HS-5 (cell line): ENCODE measurements around the gene TEPSIN.
"Not testable (repeated sequence)": the region's sequence is repeated elsewhere in the genome, so short reads cannot be mapped to it uniquely, and the experiment has no call there.

ENCODE experiments used
- DNase-seq: peaks from one replicate; pipeline ENCODE4 v3.0.0-alpha.2; 2012; ENCODE audit warnings: low read depth

The TEPSIN gene

DNA sequence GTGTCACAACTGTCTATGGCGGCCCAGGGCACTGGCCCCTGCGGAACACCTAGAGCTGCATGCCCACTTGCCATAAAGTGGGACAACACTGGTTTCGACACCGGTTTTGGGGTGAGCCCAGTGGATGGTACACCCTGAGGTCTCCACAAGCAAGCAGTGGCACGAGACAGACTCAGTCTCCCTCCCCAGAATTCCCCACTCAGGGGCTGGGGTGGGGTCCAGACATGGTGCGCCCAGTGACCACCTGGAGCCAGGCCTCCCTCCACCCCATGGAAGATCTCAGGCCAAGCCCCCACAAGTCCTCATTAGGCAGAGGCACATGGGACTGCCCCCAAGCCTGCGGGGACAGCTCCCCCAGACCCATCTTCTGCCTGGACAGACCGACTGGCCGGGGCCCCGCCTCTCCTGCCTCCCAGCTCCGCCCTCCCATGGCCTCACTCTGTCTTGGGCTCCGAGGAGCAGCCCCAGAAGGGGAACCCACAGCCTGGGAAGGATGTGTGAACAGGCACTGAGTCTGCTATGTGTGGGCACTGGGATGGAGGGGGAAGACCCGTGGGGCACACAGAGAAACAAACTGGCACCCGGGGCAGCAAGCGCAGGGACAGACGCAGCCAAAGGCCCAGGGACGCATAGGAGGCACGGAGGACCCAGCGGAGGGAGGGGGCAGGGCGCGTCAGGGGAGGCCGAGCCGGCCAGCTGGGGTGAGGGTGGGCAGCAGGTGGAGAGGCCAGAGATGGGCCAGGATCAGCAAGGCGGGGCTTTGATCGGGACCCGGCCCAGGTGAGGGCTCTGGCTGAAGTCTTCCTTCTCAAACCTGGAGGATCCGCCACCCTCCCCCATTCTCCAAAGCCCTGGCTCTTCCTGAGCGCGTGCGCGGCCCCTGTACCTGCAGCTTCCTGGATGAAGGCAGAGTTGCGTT is 2.8 kb downstream of the TEPSIN start:
- DNase-seq = no peak

DNA sequence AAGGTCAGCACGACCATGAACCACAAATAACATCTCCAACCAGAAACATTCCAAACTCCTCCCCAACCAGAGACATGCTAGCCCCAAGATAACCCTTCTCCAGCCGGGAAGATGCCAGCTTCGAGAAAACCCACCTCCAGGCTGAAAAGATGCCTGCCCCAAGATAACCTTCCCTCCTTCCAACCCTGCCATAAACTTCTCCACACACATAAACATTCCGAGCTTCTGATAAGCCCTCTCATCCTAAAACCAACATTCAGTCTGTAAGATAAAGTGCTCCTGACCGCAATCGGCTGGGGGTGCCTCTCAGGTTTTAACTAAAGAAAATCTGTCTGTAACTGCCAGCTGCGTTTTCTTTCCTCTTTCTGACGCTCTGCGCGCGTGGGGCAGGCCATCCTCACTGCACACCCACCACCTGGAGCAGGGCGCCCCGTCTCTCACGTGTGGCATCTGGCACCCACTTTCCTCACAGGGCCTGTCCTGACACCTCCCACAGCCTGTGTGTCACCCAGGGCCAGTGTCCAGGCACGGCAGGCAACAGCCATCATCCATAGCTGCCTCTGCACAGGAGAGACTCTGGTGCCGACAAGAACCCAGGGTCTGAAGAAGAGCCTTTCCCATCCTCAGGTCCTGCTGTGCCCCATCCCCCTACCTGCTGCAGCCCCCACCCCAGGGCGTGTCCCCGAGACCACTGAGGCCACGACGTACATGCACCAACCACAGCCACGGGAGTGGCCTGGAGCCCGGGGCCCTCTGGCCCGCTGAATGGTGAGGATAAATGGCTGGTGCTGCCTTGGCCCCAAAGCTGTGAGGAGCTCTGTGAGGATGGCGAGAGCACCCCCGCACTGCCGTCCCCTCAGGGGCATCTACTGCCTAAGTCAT is 3.7 kb downstream of the TEPSIN start:
- no peak for DNase-seq

DNA sequence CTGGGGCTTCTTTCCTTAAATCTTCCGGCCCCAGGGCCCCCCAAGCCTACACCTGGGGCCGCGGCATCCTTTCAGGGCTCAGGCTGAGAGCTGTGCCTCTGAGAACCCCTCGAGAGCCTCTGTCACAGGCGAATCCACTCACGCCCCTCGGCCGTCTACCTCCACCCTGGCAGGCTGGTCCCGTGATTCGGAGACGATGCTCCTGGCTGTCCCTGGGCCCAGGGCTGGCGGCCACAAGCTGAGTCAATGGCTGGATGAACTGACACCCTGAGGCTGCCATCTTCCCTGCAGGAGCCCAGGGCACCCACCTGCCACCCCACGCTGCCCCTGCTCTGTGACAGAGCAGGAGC is 4.4 kb downstream of the TEPSIN start:
- no peak for DNase-seq

- no peak for DNase-seq
Observed at GRCh38 chr17:81233811-81234505, 4.9 kb downstream of the TEPSIN start.

- no peak for DNase-seq
Observed at GRCh38 chr17:81233316-81233715, 5.5 kb downstream of the TEPSIN start.

- DNase-seq = no peak
Observed at GRCh38 chr17:81232616-81233241, 6.1 kb downstream of the TEPSIN start.

GRCh38 chr17:81231766-81232581 is 6.9 kb downstream of the TEPSIN start:
- DNase-seq = no peak

DNA sequence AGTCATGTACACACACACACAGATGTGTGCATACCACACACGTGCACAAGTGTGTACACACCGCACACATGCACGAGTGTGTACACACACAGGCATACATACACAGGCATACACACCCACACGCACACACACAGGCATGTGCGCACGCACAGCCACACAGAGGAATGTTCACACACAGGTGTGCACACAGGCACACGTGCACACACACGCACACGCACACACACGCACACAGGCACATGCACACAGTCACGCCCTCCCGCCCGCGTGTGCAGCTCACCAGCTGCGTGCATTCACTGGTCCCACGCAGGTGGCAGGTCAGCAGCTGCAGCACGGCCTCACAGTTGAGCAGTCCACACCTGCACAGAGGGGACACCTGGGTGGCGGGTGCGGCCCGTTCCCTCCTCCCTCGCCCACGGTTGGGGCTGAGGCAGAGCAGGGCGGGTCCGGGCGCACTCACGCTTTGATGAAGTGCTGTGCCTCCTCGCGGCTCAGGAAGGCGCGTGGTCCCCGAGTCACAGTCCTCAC is 7.7 kb downstream of the TEPSIN start:
- DNase-seq = no peak

- DNase-seq = no peak
Observed at GRCh38 chr17:81230043-81230820, 8.6 kb downstream of the TEPSIN start.

GRCh38 chr17:81229666-81229920 is 9.3 kb downstream of the TEPSIN start:
- no peak for DNase-seq

- no peak for DNase-seq
Observed at GRCh38 chr17:81228834-81229665, 9.8 kb downstream of the TEPSIN start.

GRCh38 chr17:81228420-81228819 is 10.4 kb downstream of the TEPSIN start:
- no peak for DNase-seq

GRCh38 chr17:81227630-81228029 is 11.2 kb downstream of the TEPSIN start:
- DNase-seq = not testable (repeated sequence)

- no peak for DNase-seq
Observed at GRCh38 chr17:81223762-81224130, 15.1 kb downstream of the TEPSIN start.

DNA sequence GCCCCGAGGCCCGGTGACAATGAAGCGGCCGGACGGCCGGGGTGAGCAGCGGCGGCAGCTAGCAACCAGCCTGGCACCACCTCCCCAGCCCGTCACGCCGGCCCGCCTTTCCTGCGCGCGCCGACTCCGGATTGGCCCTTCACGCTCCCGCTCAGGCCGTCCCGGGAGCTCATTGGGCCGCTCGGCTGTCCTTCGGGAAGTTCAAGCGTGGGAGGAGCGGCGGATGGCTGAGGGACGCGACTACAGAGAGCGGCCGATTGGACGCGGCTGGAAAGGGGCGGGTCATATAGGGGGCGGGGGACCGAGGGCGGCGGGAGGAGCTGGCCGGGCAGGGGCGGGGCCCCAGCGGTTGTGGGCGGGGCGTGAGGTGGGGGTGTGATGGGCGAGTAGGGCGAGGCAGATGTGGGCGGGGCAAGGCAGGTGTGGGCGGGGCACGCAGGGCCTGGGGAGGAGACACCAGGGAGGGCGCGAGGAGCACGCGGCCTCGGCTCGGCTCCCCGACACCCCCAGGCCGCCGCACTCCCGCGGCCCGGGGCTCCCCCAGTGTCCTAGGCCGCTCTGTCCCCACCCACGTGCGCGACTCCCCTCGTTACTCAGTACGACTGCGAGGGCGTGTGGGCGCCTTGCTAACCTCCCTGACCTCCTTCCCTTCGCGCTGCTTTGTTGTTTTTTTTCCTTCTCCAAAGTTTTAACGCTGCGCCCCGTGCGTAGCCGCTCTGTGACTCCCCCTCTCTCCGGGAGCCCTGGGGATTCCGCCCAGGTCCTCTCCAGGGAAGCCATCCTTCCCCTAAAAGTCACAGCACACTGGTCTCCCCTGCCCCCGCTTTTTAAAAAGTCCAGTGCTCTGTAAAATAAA is 15.7 kb downstream of the TEPSIN start, which contains the start of gene CEP131:
Gene CEP131, minus strand, starts transcription at position 60 of the 856 bp plus-strand sequence. CDS start 2,909 bp downstream, outside the sequence.
- peak; percentile 80 for DNase-seq

GRCh38 chr17:81222620-81222905 is 16.3 kb downstream of the TEPSIN start:
- no peak for DNase-seq

DNA sequence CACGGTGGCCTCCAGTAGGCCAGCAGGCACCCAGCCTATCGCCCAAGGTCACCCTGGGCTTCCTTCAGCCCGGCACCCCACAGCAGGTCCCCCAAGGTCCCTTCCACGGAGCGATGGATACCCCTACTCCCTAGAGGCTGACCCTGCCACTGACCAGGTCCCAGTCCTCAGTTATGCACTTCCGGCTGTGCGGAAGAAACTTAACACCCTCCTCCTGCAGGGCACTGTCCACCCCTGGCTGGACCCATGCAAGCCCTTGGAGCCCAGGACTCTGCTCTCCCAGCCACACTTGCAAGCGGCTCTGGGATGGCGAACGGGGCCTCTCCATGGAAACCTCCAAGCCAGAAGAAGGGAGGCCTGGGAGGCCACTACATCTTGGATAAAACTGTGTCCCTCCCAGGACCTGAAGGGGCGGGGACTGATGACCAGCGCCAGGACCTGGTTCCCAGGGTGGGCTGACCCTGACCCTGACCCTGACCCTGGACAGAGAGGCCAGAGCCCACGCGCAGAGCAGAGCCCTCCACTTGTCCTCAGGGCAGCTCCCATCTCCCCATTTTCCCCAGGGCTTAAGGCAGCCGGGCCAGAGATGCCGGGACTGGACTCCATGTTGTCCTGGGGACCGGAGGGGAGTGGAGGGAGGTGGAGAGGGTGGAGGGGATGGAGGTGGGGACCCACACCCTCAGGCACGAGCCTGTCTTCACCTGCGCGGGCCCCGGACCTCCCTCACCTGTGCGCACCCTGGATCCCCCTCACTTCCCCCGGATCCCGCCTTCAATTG is 16.8 kb downstream of the TEPSIN start:
- no peak for DNase-seq

- DNase-seq = no peak
Observed at GRCh38 chr17:81221371-81221841, 17.4 kb downstream of the TEPSIN start.
